Caco-2 (cell line): Measurements from ENCODE around the gene NSUN2. TPM values are rescaled to one million over a fixed set of nuclear protein-coding genes. Genes with fewer than 3 reads are reported as not detected.

ENCODE experiments used
- BruUV-seq: library from RNA; stranded (reverse); fragments of 400-500 nt; replicated peaks from 2 replicates; lab custom pipeline; 2021; lab: Mats Ljungman, UMichigan
- CTCF ChIA-PET: fragments of 300-600 bp; sonication (Branson Sonifier 250); formaldehyde crosslinking; loops from one replicate; lab custom pipeline; 2022; ENCODE audit warnings: antibody characterized with exemption; lab: Charles Lee
- POLR2A ChIA-PET: fragments of 300-600 bp; sonication (Branson Sonifier 250); formaldehyde crosslinking; loops from one replicate; lab custom pipeline; 2022; ENCODE audit warnings: antibody characterized with exemption; lab: Charles Lee
- DNase-seq, 2 experiments: peaks; one replicate each; pipeline versions ENCODE4 v3.0.0 to v3.0.0-alpha.2; 2020 to 2022
- H3K27me3 ChIP-seq: replicated peaks from 2 replicates; pipeline ENCODE4 v1.6.0; 2011; ENCODE audit warnings: low read length; ENCODE audit not compliant: control insufficient read depth, insufficient read depth
- H3K36me3 ChIP-seq: 2 replicates; pipeline ENCODE4 v1.5.1; 2011; ENCODE audit warnings: low read length; ENCODE audit not compliant: control insufficient read depth, insufficient read depth
- H3K4me1 ChIP-seq: fragments of 250-450 bp; sonication (Bioruptor Pico); 2 replicates; pipeline ENCODE4 v1.5.1; 2020; ENCODE audit warnings: mild to moderate bottlenecking
- H3K4me3 ChIP-seq: 2 replicates; pipeline ENCODE4 v1.5.1; 2011; ENCODE audit warnings: low read depth, mild to moderate bottlenecking, control low read depth, low read length
- H3K9me3 ChIP-seq: fragments of 250-450 bp; sonication (Bioruptor Pico); 2 replicates; pipeline ENCODE4 v1.5.1; 2020; ENCODE audit warnings: mild to moderate bottlenecking, moderate library complexity
- H3K27ac Mint-ChIP-seq: one replicate; pipeline ENCODE4 v1.8.0; 2022; ENCODE audit warnings: mixed read lengths; ENCODE audit not compliant: unreplicated experiment
- H3K27me3 Mint-ChIP-seq: one replicate; pipeline ENCODE4 v1.8.0; 2022; ENCODE audit warnings: mixed read lengths; ENCODE audit not compliant: insufficient read depth, unreplicated experiment
- H3K36me3 Mint-ChIP-seq: one replicate; pipeline ENCODE4 v1.8.0; 2022; ENCODE audit warnings: mild to moderate bottlenecking, mixed read lengths; ENCODE audit not compliant: insufficient read depth, unreplicated experiment
- H3K4me1 Mint-ChIP-seq: one replicate; pipeline ENCODE4 v1.8.0; 2022; ENCODE audit warnings: low read depth, mixed read lengths; ENCODE audit not compliant: unreplicated experiment
- H3K4me3 Mint-ChIP-seq: one replicate; pipeline ENCODE4 v1.8.0; 2022; ENCODE audit warnings: mild to moderate bottlenecking, moderate library complexity, mixed read lengths; ENCODE audit not compliant: unreplicated experiment
- H3K9me3 Mint-ChIP-seq: one replicate; pipeline ENCODE4 v1.8.0; 2022; ENCODE audit warnings: mixed read lengths; ENCODE audit not compliant: unreplicated experiment
- CTCF ChIP-seq, 2 experiments: fragments of 200-600 bp in 1 of 2; IDR thresholded peaks; 1 replicate in 1 of 2; 2 replicates in 1 of 2; pipeline versions ENCODE4 v1.5.1 to v1.8.0; 2011 to 2022; ENCODE audit warnings: antibody characterized with exemption in 1 of 2, control low read depth in 1 of 2, inconsistent platforms in 1 of 2, low read depth in 1 of 2, low read length in 1 of 2, mild to moderate bottlenecking in 1 of 2, moderate library complexity in 1 of 2; ENCODE audit not compliant: insufficient read depth in 1 of 2, severe bottlenecking in 1 of 2, unreplicated experiment in 1 of 2
- intact Hi-C: fragments of 100-400 bp; cut with micrococcal nuclease; formaldehyde crosslinking; loops from one replicate; pipeline ENCODE4 v1.10.0; 2022; ENCODE audit not compliant: unreplicated experiment
- total RNA-seq: library from RNA; stranded (reverse); gene quantifications from 2 replicates; pipeline ENCODE4 v1.2.3, GENCODE V29; 2022

The NSUN2 gene
- total RNA-seq, 1 experiment from 2014 or later: 93.8 TPM

- CTCF ChIA-PET: no interaction called here
- Mint-ChIP-seq H3K9me3 (no peaks in the 10 kb centered on the region), H3K27me3 (no peaks in the 10 kb centered on the region), H3K4me3 (no peak overlapping the region), H3K4me1 (no peaks in the 10 kb centered on the region), H3K27ac (no peak overlapping the region), H3K36me3 (peaks cover 96% of the 10 kb centered on the region)
- no peaks in the 10 kb centered on the region for H3K4me1 ChIP-seq
- intact Hi-C loops: no loop called here
- no peaks in the 10 kb centered on the region for H3K9me3 ChIP-seq
- no peak for DNase-seq
- H3K27me3 ChIP-seq: no peaks in the 10 kb centered on the region
- POLR2A ChIA-PET: no interaction called here
- H3K4me3 ChIP-seq: no peak overlapping the region
- BruUV-seq: no TSS peak
- H3K36me3 ChIP-seq: no peaks in the 10 kb centered on the region; the same call in none of the 2 replicates
- no peak for TF ChIP-seq CTCF (IDR thresholded peaks at IDR 0.05; ENCODE audit: insufficient read depth in 1 of 2, low read depth in 1 of 2, low read length in 1 of 2, severe bottlenecking in 1 of 2, unreplicated experiment in 1 of 2)
These were observed 31.0 kb downstream of the NSUN2 start for GRCh38 chr5:6601816-6602215.

GRCh38 chr5:6601271-6601670 is 31.6 kb downstream of the NSUN2 start:
- ChIA-PET CTCF (no interaction called here), POLR2A (no interaction called here)
- Mint-ChIP-seq H3K36me3 (peaks cover 96% of the 10 kb centered on the region), H3K27ac (no peak overlapping the region), H3K4me3 (no peak overlapping the region), H3K4me1 (no peaks in the 10 kb centered on the region), H3K27me3 (no peaks in the 10 kb centered on the region), H3K9me3 (no peaks in the 10 kb centered on the region)
- BruUV-seq: no TSS peak
- Histone ChIP-seq H3K9me3 (no peaks in the 10 kb centered on the region), H3K36me3 (no peaks in the 10 kb centered on the region; the same call in none of the 2 replicates), H3K4me3 (no peak overlapping the region), H3K27me3 (no peaks in the 10 kb centered on the region), H3K4me1 (no peaks in the 10 kb centered on the region)
- intact Hi-C loops: no loop called here
- no peak for DNase-seq
- no peak for TF ChIP-seq CTCF (IDR thresholded peaks at IDR 0.05; ENCODE audit: insufficient read depth in 1 of 2, low read depth in 1 of 2, low read length in 1 of 2, severe bottlenecking in 1 of 2, unreplicated experiment in 1 of 2)

- Histone ChIP-seq H3K9me3 (no peaks in the 10 kb centered on the region), H3K27me3 (no peaks in the 10 kb centered on the region), H3K4me1 (no peaks in the 10 kb centered on the region), H3K4me3 (no peak overlapping the region), H3K36me3 (no peaks in the 10 kb centered on the region; the same call in 1 of the 2 replicates)
- intact Hi-C loops: no loop called here
- ChIA-PET CTCF (no interaction called here), POLR2A (no interaction called here)
- Mint-ChIP-seq H3K4me1 (no peaks in the 10 kb centered on the region), H3K36me3 (peaks cover 85% of the 10 kb centered on the region), H3K27me3 (no peaks in the 10 kb centered on the region), H3K27ac (no peak overlapping the region), H3K9me3 (no peaks in the 10 kb centered on the region), H3K4me3 (no peak overlapping the region)
- no TSS peak for BruUV-seq
- DNase-seq: no peak
- TF ChIP-seq CTCF (IDR thresholded peaks at IDR 0.05; ENCODE audit: insufficient read depth in 1 of 2, low read depth in 1 of 2, low read length in 1 of 2, severe bottlenecking in 1 of 2, unreplicated experiment in 1 of 2): no peak
These were observed 33.1 kb downstream of the NSUN2 start for GRCh38 chr5:6599739-6600138.
